Measurements from ENCODE around the gene SLC30A2. TPM values are rescaled to one million over a fixed set of nuclear protein-coding genes. Genes with fewer than 3 reads are reported as not detected.

The SLC30A2 gene
- total RNA-seq, 4 donors from 2014 or later = 0.14 TPM; not detected in 3

Small RNA genes lying within 50 kb of the gene (small RNA-seq; reads per million reads assigned to genes)
- gene RF00283 (0 reads per million in 4 donors), gene RF00492 (0 reads per million in 4 donors)

Other genes starting within 250 kb of the SLC30A2 start
- gene SELENON, start 245.9 kb downstream of the SLC30A2 start, total RNA-seq = 10 to 100 TPM; 17.1 to 68.1 (median 24.4) TPM
- 100 to 1,000 TPM in 1 of 4 donors, 10 to 100 TPM in 3; 73.2 to 125 (median 93.6) TPM for gene MTFR1L, start 226.2 kb downstream of the SLC30A2 start, total RNA-seq
- gene AUNIP, start 186.7 kb downstream of the SLC30A2 start, total RNA-seq = under 1 TPM in 1 of 4 donors, not detected in 3; 0.41 TPM
- gene PAQR7, start 170.4 kb downstream of the SLC30A2 start, total RNA-seq = 1 to 10 TPM in 3 of 4 donors, not detected in 1; 2.0 to 2.4 (median 2.4) TPM
- gene STMN1, start 139.7 kb downstream of the SLC30A2 start, total RNA-seq = 10 to 100 TPM in 3 of 4 donors, 1 to 10 TPM in 1; 6.4 to 24.3 (median 16.5) TPM
- gene PAFAH2, start 48.1 kb downstream of the SLC30A2 start, total RNA-seq = 10 to 100 TPM; 23.1 to 60.1 (median 38.8) TPM
- gene EXTL1, start 24.3 kb downstream of the SLC30A2 start, total RNA-seq = under 1 TPM in 2 of 4 donors, not detected in 2; 0.16 to 0.41 TPM
- gene TRIM63, start 21.5 kb upstream of the SLC30A2 start, total RNA-seq = 1 to 10 TPM in 1 of 4 donors, under 1 TPM in 1, not detected in 2; 0.32 to 1.8 TPM
- gene PDIK1L, start 65.7 kb upstream of the SLC30A2 start, total RNA-seq = 10 to 100 TPM in 2 of 4 donors, 1 to 10 TPM in 2; 4.0 to 15.6 (median 9.8) TPM
- 1 to 10 TPM in 3 of 4 donors, under 1 TPM in 1; 0.82 to 9.4 (median 2.9) TPM for gene FAM110D, start 113.0 kb upstream of the SLC30A2 start, total RNA-seq
- not detected for gene C1orf232, start 122.8 kb upstream of the SLC30A2 start, total RNA-seq
- 10 to 100 TPM in 3 of 4 donors, not detected in 1; 18.7 to 27.2 (median 26.9) TPM for gene ZNF593, start 123.8 kb upstream of the SLC30A2 start, total RNA-seq
- not detected for gene ZNF593OS, start 125.7 kb upstream of the SLC30A2 start, total RNA-seq
- gene CNKSR1, start 131.4 kb upstream of the SLC30A2 start, total RNA-seq = 100 to 1,000 TPM in 1 of 4 donors, 10 to 100 TPM in 3; 53.5 to 187 (median 74.4) TPM
- gene CATSPER4, start 144.5 kb upstream of the SLC30A2 start, total RNA-seq = not detected
- gene CEP85, start 188.1 kb upstream of the SLC30A2 start, total RNA-seq = 10 to 100 TPM in 3 of 4 donors, 1 to 10 TPM in 1; 8.6 to 73.8 (median 13.6) TPM
- gene SH3BGRL3, start 234.0 kb upstream of the SLC30A2 start, total RNA-seq = 100 to 1,000 TPM; 134 to 314 (median 215) TPM

All from transverse colon (tissue), 4 donors.